GM12878 (cell line): Measurements from ENCODE around the gene GNGT2.

Experiments
- CBFB ChIP-seq: IDR thresholded peaks from 2 replicates; pipeline ENCODE4 v1.6.1; 2016; ENCODE audit warnings: antibody characterized with exemption, low read depth
- EP300 ChIP-seq, 2 experiments: fragments of 150-350 bp in 1 of 2; IDR thresholded peaks; 2 replicates each; pipeline ENCODE4 v1.6.1; 2011 to 2012; ENCODE audit warnings: low read depth in 2 of 2, low read length in 2 of 2, borderline replicate concordance in 1 of 2, improper control_type of control experiment in 1 of 2, inconsistent platforms in 1 of 2; ENCODE audit not compliant: control insufficient read depth in 1 of 2
- JUND ChIP-seq: IDR thresholded peaks from 2 replicates; pipeline ENCODE4 v1.6.1; 2012; ENCODE audit warnings: low read depth, mild to moderate bottlenecking, low read length, improper control_type of control experiment, moderate library complexity
- NR2F1 ChIP-seq: fragments of 450-650 bp; conservative IDR thresholded peaks from 2 replicates; pipeline ENCODE4 v1.6.1; 2017; ENCODE audit warnings: mild to moderate bottlenecking
- POLR2A ChIP-seq: IDR thresholded peaks from 2 replicates; pipeline ENCODE4 v1.6.1; 2011; ENCODE audit warnings: low read depth, mild to moderate bottlenecking, low read length
- POU2F2 ChIP-seq: IDR thresholded peaks from 3 replicates; pipeline ENCODE4 v1.6.1; 2011; ENCODE audit warnings: low read depth, mild to moderate bottlenecking, low read length, borderline replicate concordance
- SIN3A ChIP-seq: IDR thresholded peaks from 2 replicates; pipeline ENCODE4 v1.6.1; 2012; ENCODE audit warnings: low read depth, low read length, improper control_type of control experiment
- SMAD1 ChIP-seq: fragments of 450-650 bp; IDR thresholded peaks from 2 replicates; pipeline ENCODE4 v1.6.1; 2018; ENCODE audit warnings: mild to moderate bottlenecking, low read depth; ENCODE audit not compliant: partially characterized antibody
- TAF1 ChIP-seq: IDR thresholded peaks from 2 replicates; pipeline ENCODE4 v1.6.1; 2011; ENCODE audit warnings: mild to moderate bottlenecking, low read depth, low read length, borderline replicate concordance
- TF ChIP-seq, protein P1 (sequence below), 3 experiments: IDR thresholded peaks in 2 of 3; conservative IDR thresholded peaks in 1 of 3; 2 replicates each; pipeline ENCODE4 v1.5.1; 2011; ENCODE audit warnings: low read depth in 3 of 3, low read length in 3 of 3, mild to moderate bottlenecking in 3 of 3, control low read depth in 2 of 3, moderate library complexity in 2 of 3, inconsistent platforms in 1 of 3, mixed read lengths in 1 of 3; ENCODE audit not compliant: control insufficient read depth in 2 of 3, insufficient read depth in 1 of 3; ENCODE audit errors: extremely low read depth in 1 of 3
- TF ChIP-seq, protein P2 (sequence below): IDR thresholded peaks from 2 replicates; pipeline ENCODE4 v1.6.1; 2012; ENCODE audit warnings: improper control_type of control experiment, low read depth, low read length; ENCODE audit not compliant: insufficient replicate concordance

DNA sequence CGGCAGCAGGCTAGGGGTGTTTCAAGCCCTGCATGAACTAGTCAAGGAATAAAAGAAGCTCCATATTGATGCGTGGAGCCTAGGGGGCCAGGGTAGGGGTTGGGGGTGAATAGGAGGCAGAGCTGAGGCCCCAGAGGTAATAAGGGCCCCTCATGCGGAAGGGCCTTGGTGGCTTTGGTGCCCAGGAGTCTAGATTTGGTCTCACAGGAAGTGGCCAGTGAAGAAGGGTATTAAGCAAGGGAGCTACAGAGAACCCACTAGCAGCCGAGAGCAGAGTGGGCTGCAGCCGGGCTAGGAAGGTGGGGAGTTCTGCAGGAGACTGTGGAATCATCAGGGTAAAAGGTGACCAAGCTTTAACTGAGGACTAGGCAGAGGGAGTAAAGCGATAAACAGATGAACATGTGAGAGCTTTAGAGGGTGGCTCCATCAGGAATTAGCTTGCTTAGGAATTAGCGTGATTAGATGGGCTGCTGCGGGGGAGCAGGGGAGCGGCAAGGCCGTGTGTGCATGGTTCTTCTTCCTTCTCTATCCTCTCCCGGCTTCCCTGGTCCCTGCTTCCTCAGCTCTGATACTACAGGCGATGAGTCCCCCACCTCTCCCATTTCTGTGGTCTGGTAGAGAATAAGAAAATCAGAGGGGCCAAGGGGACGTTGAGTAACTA is 9.8 kb downstream of the GNGT2 start:
- TF ChIP-seq CBFB (no peak), POU2F2 (no peak), SMAD1 (no peak), SIN3A (no peak), POLR2A (no peak), EP300 (IDR thresholded peaks at IDR 0.05; ENCODE audit: borderline replicate concordance in 1 of 2, control insufficient read depth in 1 of 2, low read depth in 2 of 2, low read length in 2 of 2) (no peak), TAF1 (no peak), JUND (no peak), NR2F1 (no peak)
- TF ChIP-seq, protein P1, sequence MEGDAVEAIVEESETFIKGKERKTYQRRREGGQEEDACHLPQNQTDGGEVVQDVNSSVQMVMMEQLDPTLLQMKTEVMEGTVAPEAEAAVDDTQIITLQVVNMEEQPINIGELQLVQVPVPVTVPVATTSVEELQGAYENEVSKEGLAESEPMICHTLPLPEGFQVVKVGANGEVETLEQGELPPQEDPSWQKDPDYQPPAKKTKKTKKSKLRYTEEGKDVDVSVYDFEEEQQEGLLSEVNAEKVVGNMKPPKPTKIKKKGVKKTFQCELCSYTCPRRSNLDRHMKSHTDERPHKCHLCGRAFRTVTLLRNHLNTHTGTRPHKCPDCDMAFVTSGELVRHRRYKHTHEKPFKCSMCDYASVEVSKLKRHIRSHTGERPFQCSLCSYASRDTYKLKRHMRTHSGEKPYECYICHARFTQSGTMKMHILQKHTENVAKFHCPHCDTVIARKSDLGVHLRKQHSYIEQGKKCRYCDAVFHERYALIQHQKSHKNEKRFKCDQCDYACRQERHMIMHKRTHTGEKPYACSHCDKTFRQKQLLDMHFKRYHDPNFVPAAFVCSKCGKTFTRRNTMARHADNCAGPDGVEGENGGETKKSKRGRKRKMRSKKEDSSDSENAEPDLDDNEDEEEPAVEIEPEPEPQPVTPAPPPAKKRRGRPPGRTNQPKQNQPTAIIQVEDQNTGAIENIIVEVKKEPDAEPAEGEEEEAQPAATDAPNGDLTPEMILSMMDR (IDR thresholded peaks at IDR 0.05 in 2 of 3, conservative IDR thresholded peaks at IDR 0.05 in 1 of 3; ENCODE audit: control insufficient read depth in 2 of 3, extremely low read depth in 1 of 3, insufficient read depth in 1 of 3, low read depth in 3 of 3, low read length in 3 of 3): no peak
- TF ChIP-seq, protein P2, sequence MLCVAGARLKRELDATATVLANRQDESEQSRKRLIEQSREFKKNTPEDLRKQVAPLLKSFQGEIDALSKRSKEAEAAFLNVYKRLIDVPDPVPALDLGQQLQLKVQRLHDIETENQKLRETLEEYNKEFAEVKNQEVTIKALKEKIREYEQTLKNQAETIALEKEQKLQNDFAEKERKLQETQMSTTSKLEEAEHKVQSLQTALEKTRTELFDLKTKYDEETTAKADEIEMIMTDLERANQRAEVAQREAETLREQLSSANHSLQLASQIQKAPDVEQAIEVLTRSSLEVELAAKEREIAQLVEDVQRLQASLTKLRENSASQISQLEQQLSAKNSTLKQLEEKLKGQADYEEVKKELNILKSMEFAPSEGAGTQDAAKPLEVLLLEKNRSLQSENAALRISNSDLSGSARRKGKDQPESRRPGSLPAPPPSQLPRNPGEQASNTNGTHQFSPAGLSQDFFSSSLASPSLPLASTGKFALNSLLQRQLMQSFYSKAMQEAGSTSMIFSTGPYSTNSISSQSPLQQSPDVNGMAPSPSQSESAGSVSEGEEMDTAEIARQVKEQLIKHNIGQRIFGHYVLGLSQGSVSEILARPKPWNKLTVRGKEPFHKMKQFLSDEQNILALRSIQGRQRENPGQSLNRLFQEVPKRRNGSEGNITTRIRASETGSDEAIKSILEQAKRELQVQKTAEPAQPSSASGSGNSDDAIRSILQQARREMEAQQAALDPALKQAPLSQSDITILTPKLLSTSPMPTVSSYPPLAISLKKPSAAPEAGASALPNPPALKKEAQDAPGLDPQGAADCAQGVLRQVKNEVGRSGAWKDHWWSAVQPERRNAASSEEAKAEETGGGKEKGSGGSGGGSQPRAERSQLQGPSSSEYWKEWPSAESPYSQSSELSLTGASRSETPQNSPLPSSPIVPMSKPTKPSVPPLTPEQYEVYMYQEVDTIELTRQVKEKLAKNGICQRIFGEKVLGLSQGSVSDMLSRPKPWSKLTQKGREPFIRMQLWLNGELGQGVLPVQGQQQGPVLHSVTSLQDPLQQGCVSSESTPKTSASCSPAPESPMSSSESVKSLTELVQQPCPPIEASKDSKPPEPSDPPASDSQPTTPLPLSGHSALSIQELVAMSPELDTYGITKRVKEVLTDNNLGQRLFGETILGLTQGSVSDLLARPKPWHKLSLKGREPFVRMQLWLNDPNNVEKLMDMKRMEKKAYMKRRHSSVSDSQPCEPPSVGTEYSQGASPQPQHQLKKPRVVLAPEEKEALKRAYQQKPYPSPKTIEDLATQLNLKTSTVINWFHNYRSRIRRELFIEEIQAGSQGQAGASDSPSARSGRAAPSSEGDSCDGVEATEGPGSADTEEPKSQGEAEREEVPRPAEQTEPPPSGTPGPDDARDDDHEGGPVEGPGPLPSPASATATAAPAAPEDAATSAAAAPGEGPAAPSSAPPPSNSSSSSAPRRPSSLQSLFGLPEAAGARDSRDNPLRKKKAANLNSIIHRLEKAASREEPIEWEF: no peak
